Gastrocnemius medialis (tissue), 4 donors: ENCODE results near the gene NRCAM. TPM values are rescaled to one million over a fixed set of nuclear protein-coding genes. Genes with fewer than 3 reads are reported as not detected.

Experiments
- ATAC-seq, 2 donors: fragments of 150-250 bp; one replicate each; pipeline ENCODE4 v1.9.1; 2016
- DNase-seq, 2 donors: peaks; one replicate each; pipeline ENCODE4 v3.0.0-alpha.2; 2019
- H3K27ac ChIP-seq, 4 donors: fragments of 200-600 bp; sonication (generic); 1 replicate in 1 of 4; 2 replicates in 3 of 4; pipeline ENCODE4 v1.5.1; 2016 to 2018; ENCODE audit warnings: mild to moderate bottlenecking in 2 of 4, moderate library complexity in 1 of 4
- H3K27me3 ChIP-seq, 3 donors: fragments of 200-600 bp; sonication (generic) in 2 of 3; 1 replicate in 1 of 3; 2 replicates in 2 of 3; pipeline versions ENCODE4 v1.5.1 to v1.6.0; 2016 to 2019; ENCODE audit warnings: mild to moderate bottlenecking in 1 of 3, moderate library complexity in 1 of 3
- H3K36me3 ChIP-seq, 2 donors: fragments of 200-600 bp; sonication (generic) in 1 of 2; one replicate each; pipeline ENCODE4 v1.5.1; 2017 to 2018
- H3K4me1 ChIP-seq, 2 donors: fragments of 200-600 bp; sonication (generic) in 1 of 2; one replicate each; pipeline ENCODE4 v1.5.1; 2016 to 2017; ENCODE audit warnings: mild to moderate bottlenecking in 2 of 2
- H3K4me3 ChIP-seq, 4 donors: fragments of 200-600 bp; sonication (generic) in 3 of 4; 1 replicate in 1 of 4; 2 replicates in 3 of 4; pipeline ENCODE4 v1.5.1; 2016 to 2019; ENCODE audit warnings: mild to moderate bottlenecking in 2 of 4
- H3K9me3 ChIP-seq, 3 donors: fragments of 200-600 bp; sonication (generic) in 2 of 3; 1 replicate in 1 of 3; 2 replicates in 2 of 3; pipeline ENCODE4 v1.5.1; 2016 to 2019
- CTCF ChIP-seq, 5 experiments: fragments of 450-650 bp in 3 of 5; fragments of 200-600 bp in 2 of 5; sonication (generic) in 2 of 5; IDR thresholded peaks in 4 of 5; conservative IDR thresholded peaks in 1 of 5; 1 replicate in 4 of 5; 2 replicates in 1 of 5; pipeline ENCODE4 v1.5.1; 2016 to 2019; ENCODE audit warnings: antibody characterized with exemption in 5 of 5, mild to moderate bottlenecking in 3 of 5, moderate library complexity in 3 of 5
- POLR2A ChIP-seq, 2 donors: fragments of 450-650 bp; IDR thresholded peaks; one replicate each; pipeline ENCODE4 v1.6.1; 2017; ENCODE audit warnings: antibody characterized with exemption in 2 of 2, mild to moderate bottlenecking in 2 of 2, moderate library complexity in 2 of 2
- in situ Hi-C, 4 donors: fragments of 200-750 bp; cut with MboI; loops; one replicate each; pipeline versions ENCODE4 v1.15.0 to v1.8.0; 2017; ENCODE audit warnings: low sequenced_read_pairs in 4 of 4
- intact Hi-C: fragments of 100-400 bp; cut with DNase I; formaldehyde crosslinking; loops from one replicate; pipeline ENCODE4 v1.15.1; 2023; ENCODE audit warnings: low total_unique reads
- total RNA-seq, 4 donors: library from RNA; depleted of rRNA; stranded (reverse); fragments of >200 nt; gene quantifications; one replicate each; pipeline versions ENCODE4 v1.1.0 to v1.2.3, GENCODE V29; 2016

Gene NRCAM
- total RNA-seq, 4 donors from 2014 or later, result 0.18 to 0.31 (median 0.23) TPM; not detected in 1

GRCh38 chr7:108102671-108103312 is 353.4 kb downstream of the NRCAM start:
- no peaks in the 10 kb centered on the region for H3K9me3 ChIP-seq
- in situ Hi-C loops, result no loop called here
- H3K27ac ChIP-seq, result no peak overlapping the region
- H3K27me3 ChIP-seq, result no peaks in the 10 kb centered on the region
- H3K4me3 ChIP-seq, result no peak overlapping the region
- DNase-seq (no peak), ATAC-seq (no peak)
- no peaks in the 10 kb centered on the region for H3K36me3 ChIP-seq
- H3K4me1 ChIP-seq, result no peaks in the 10 kb centered on the region
- intact Hi-C loops, result no loop called here
- TF ChIP-seq POLR2A (IDR thresholded peaks at IDR 0.05) (no peak), CTCF (IDR thresholded peaks at IDR 0.05 in 4 of 5, conservative IDR thresholded peaks at IDR 0.05 in 1 of 5) (no peak)

DNA sequence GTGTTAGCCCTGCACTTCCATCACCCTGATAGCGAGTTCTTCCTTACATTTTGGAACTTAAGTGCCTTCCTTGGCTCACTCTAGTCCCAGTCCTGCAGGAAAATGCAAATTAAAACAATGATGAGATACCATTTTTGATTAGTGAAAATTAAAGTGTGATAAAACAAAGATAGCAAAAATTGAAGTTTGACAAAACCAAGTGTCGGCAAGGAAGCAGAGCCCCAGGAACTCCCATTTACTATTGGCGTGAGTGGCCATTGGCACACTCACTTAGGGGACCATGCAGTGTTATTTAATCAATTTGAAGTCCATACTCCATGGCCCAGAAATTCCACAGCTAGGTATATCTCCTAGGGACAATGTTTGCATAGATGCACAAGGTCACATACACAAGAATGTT is 354.5 kb downstream of the NRCAM start:
- no peaks in the 10 kb centered on the region for H3K9me3 ChIP-seq
- intact Hi-C loops, result no loop called here
- in situ Hi-C loops, result no loop called here
- no peak overlapping the region for H3K4me3 ChIP-seq
- H3K36me3 ChIP-seq, result no peaks in the 10 kb centered on the region
- H3K27ac ChIP-seq, result no peak overlapping the region
- TF ChIP-seq POLR2A (IDR thresholded peaks at IDR 0.05), result no peak
- H3K4me1 ChIP-seq, result no peaks in the 10 kb centered on the region
- no peaks in the 10 kb centered on the region for H3K27me3 ChIP-seq
- no peak for DNase-seq
- no peak for ATAC-seq

DNA sequence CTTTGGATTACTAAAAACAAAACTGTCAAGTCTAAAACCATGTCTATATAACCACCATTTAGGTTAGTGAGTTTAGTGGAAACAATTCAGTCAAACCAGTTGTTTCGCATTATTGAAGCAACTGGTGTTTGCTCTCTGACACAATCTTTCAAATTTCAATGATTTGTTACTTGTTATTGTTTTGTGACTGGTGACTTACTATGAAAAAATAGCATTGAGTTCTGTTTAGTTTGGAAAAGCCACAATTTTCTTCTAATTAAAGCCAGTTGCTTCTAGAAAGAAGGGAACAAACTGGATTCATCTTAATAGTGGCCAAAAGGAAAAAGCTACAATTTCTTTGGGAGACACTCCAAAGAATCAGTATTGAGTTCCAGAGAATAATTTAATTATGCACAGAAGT is 356.5 kb downstream of the NRCAM start:
- H3K36me3 ChIP-seq, result no peaks in the 10 kb centered on the region
- no peaks in the 10 kb centered on the region for H3K27me3 ChIP-seq
- no peak overlapping the region for H3K4me3 ChIP-seq
- TF ChIP-seq CTCF (IDR thresholded peaks at IDR 0.05 in 4 of 5, conservative IDR thresholded peaks at IDR 0.05 in 1 of 5) (no peak), POLR2A (IDR thresholded peaks at IDR 0.05) (no peak)
- DNase-seq (no peak), ATAC-seq (no peak)
- no peaks in the 10 kb centered on the region for H3K9me3 ChIP-seq
- H3K27ac ChIP-seq, result no peak overlapping the region
- H3K4me1 ChIP-seq, result no peaks in the 10 kb centered on the region
- intact Hi-C loops (no loop called here), in situ Hi-C loops (no loop called here)

DNA sequence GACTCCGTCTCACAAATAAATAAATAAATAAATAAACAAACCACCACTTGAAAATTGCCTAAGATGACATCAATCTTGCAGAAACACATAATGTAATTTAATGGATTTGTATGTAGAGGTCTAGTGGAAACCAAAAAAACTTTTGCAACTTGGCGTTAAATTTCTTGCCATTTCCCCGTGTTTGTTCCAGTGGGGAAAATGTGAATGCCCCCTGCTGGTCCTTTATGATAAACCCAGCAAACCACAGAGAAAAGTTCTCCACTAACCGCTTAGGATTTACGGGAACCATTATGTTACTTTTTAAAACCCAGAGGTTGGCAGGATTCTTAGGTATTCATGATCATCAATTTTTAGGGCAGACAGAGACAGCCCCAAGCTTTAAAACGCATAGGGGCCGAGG is 358.5 kb downstream of the NRCAM start:
- H3K27me3 ChIP-seq, result no peaks in the 10 kb centered on the region
- intact Hi-C loops (no loop called here), in situ Hi-C loops (no loop called here)
- TF ChIP-seq POLR2A (IDR thresholded peaks at IDR 0.05), result no peak
- TF ChIP-seq CTCF (IDR thresholded peaks at IDR 0.05 in 4 of 5, conservative IDR thresholded peaks at IDR 0.05 in 1 of 5), result peak in 1 of 5 experiments; percentile 27
- no peak overlapping the region for H3K27ac ChIP-seq
- no peak overlapping the region for H3K4me3 ChIP-seq
- H3K4me1 ChIP-seq, result no peaks in the 10 kb centered on the region
- no peaks in the 10 kb centered on the region for H3K36me3 ChIP-seq
- H3K9me3 ChIP-seq, result no peaks in the 10 kb centered on the region
- no peak for DNase-seq
- no peak for ATAC-seq

Other genes with a start within 250 kb of the NRCAM start
- gene PNPLA8, start 69.7 kb upstream of the NRCAM start, total RNA-seq, result 10 to 100 TPM; 49.7 to 86.3 (median 61.9) TPM
- gene THAP5, start 113.3 kb upstream of the NRCAM start, total RNA-seq, result 10 to 100 TPM; 22.5 to 36.0 (median 25.6) TPM
- gene DNAJB9, start 113.4 kb upstream of the NRCAM start, total RNA-seq, result 10 to 100 TPM; 24.2 to 96.6 (median 67.8) TPM